GM21367 (cell line): ENCODE data around the gene TGFBI.

Experiments used
- ATAC-seq: cut with Tn5 transposase; IDR thresholded peaks from one replicate; pipeline ENCODE4 v1.9.1; 2021; ENCODE audit not compliant: unreplicated experiment

TGFBI gene

DNA sequence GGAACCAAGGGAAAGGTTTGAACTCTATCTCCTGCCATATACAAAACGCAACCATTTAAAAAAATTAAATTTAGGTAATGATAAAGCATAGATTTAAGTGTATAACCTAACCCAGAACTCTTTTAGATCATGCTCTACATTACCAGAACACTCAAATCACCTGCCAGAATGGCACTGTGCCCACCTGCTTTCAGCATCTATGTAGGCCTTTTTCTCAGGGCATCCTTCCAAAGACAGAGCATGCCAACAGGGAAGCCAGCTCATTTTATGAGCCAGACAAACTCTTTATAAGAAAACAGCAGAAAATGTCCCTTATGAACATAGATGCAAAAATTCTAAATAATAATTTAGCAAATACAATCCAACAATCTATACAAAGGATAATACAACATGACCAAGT, 55.9 kb downstream of the TGFBI start:
- ATAC-seq, result no peak

DNA sequence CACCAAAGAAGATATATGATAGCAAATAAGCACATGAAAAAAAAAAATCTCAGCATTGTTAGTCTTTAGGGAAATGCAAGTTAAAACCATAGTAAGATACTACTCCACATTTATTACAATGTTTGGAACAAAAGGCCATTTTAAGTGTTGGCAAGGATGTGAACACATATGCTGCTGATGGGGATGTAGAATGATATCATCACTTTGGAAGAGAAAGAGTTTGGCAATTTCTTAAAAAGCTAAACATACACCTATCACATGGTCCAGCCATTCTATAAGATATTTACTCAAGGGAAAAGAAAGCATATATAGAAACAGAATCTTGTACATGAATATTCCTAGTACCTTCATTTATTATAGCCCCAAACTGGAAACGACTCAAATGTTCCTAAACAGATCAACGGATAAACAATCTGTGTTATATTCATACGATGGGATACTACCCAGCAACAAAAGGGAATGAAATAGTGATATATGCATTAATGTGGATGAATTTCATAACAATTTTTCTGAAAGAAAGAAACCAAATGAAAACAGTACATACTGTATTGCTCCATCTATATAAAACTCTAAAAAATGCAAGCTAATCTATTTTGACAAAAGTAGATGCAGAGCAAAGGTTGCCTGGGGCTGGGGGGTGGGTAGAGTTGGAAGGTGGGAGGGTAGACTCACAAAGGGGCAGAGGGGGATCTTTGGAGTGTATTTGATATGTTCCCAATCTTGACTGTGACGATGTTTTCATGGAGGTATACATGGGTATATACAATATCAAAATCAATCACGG, 58.2 kb downstream of the TGFBI start:
- no peak for ATAC-seq

DNA sequence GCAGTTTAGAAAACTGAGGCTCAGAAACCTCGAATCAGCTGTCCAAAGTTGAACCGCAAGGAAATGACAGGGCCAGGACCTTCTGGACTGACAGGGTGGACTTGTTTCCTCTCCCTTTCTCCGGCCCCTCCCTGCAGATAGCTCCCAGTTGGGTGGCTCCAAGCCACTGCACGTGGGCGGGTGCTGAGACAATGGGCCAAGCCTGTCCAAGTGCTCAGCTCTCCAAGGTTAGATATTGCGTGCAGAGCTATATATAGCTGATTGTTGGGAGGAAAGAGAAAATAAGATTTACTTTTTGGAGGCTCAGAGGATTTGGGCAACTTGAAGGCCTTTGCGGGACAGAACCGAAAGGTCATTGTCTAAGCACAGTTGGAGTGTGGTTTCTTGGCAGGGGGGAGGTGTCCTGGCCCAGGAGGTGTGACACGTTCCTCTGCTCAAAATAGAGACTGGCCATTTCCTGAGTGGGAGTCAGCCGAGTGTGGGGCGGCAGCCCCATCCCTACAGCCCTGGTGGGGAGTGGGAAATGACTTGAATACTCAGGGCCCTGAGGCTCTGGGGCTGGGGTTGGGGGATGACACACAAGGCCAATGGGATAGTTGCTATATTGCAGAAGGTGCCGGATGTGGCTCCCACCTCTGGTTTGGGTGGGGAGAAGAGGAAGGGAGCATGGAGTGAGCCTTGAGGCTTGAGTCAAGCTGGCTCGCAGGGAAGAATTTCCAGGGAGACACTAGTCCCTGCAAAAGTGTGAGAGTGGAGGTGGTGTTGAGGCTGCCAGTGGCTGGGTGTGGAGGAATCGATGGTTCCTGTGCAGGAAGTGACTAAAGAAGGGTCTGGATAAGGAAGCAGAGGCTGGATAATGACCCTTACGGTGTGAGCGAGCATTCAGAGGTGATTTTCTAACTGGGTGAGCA, 59.4 kb downstream of the TGFBI start:
- no peak for ATAC-seq

DNA sequence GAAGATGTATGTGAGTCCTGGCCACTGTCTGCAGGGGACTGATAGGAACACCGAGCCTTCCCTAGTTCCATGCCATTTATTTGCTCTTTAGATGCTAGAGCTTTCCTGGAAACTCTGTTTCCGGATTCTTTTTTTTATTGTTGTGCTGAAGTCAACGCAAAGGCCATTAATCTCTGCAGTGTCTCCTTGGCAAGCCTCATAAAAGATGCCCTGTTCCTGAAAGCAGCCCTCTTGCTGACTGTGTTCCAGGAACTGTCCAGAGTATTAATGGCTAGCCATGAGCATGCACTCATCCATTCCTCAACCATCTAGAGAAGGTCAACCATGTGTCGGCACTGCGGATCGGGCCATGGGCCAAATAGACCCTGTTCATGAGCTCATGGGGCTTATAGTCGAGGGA, 61.0 kb downstream of the TGFBI start:
- no peak for ATAC-seq

DNA sequence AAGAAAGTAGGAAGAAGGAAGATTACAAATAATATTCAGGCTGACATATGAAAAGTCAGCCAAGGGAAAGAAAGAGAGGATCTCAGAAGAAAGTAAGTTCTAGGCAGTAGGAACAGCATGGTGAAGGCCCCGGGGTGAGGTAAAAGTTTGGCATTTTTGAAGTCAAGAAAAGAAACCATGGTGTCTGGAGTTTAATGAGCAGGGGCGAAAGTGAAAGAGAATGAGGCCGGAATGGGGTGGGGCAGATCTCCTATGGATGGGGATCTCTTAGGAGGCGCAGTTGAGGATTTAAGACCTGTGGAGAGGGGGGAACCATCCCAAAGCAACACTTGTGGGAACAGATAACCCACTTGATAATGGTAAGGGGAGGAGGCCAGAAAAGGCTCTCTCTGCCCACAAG, 61.5 kb downstream of the TGFBI start:
- ATAC-seq, result no peak

DNA sequence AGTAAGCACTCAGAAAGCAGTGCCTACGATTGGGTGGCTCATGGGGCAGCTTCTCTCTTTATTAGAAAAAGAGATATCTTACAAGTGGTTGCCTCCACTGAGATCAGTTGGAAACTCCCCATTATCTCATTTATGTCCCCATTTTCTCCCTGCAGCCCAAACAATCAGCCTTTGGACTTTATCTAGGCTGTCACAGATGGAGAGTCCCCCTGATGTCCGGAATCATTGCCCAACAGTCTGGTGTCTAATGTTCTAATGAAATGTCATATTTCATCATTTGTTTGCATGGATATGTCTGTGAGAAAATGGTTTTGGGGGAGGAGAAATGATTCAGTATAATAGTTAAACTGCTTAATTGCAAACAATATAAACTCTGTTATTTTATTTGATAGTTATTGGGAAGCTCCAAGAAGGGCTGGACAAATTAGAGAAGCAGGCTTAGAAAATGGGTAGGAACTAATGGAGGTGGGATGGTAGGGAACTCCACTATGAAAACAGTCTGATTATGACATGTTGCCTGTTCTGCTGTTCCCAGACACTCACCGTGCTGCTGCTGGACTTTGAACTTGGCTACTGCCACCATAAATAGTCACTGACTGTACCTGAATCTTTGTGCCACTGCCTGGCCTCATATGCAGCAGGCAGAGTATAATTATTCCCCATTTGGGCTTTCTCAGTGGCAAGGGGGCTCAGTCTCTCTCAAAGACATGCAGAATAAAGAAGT, 65.6 kb downstream of the TGFBI start:
- ATAC-seq, result no peak

DNA sequence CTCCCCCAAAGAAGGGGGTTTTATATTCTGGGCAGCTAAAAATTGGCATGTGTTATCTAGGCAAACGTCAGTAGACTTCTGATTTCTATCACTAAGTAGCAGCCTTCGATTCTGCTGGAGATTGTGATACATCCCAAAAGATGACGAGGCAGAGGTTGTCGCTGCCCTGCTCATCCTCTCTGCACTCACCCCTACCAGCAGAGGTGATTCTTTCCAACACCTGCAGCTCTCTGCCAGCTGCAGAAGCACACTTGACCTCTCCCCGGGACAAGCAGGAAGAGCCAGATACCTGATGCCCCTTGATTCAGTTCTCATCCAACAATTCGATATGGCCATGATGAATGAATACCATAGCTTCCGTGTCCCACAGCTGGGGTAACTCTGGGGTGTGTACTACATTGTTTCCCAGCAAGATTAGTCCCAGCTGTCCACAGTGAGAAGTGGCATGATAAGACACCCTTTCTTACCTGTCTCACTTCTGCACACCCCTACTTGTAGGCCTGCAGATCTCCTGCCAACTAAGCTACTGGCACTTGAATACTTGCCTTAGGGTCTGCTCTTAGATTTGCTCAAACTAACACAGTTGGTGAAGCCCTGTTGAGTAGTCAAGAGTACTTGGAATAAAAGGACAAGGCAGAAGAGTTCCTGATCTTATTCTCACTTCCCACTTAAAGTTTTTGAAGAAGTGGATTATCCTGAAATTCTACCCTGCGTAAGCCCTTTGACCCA, 66.3 kb downstream of the TGFBI start:
- no peak for ATAC-seq

DNA sequence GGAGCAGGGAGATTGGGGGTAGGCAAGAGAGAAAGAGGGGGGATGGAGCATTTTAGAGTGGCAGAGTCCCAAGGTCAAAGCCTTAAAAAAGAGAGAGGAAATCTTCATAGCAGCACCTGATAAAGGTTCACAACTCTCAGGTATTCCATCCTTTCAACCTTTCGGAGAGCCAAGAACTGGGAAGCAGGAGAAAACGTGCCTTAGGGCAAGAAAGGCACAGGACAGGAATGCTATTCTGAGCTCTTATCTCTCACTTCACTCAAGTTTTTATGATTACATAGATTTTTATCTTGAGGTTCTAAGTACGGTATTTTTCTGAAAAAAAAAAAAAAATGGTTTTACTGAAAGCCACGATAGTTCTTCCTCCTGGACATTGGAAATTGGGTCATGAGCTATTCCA, 69.4 kb downstream of the TGFBI start:
- ATAC-seq, result no peak

DNA sequence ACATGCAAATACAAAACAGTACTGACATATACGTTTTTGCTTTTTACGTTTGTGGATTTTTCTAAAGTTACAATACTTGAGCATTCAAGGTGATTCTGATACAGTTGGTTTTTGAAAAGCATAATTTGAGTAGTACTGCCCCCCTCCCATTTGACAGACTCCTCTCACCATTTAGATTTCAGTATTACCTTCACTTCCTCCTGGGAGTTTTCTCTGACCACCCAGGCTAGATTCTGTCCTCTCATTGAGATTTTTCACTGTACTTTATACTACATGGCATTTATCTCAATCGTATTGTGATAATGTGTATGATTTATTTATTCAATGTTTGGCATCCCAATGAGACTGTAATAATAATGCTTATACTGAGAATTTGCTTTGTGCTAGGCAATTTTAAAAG, 71.1 kb downstream of the TGFBI start:
- ATAC-seq, result no peak

DNA sequence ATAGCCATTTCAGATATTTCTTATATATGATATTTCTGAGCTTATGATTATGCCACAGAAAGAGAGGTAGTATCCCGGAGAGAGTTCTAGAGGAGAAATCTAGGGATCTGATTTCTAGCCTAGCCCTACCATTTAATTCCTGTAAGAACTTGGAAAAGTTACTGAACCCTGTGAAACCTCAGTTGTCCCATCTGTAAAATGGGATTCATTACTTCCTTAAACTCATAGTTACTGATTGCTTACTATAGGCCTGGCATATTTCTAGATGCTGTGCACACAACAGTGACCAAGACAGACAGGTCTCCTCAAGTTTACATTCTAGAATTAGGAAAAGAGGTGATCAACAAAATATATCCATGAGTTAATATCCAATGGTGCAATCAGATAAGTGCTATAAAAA, 73.1 kb downstream of the TGFBI start:
- no peak for ATAC-seq

DNA sequence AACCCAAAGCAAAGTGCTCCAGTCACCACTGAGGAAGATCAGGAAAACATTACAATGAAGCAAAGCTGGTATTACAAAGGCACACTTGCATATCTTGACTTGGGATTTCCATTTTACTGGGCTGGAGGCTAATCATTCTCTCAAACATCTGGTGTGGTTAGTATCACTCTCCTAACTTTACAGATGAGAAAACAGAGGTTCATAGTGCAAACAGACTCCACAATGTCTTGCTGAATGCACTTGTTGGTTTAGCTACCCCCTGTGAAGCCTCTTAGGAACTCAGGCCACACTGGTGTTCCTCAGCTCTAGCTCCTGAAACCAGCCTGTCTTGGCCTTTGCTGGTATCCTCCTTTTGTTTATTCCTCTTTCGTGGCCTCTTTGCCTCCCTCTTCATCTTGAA, 74.3 kb downstream of the TGFBI start:
- peak; percentile 43 for ATAC-seq

DNA sequence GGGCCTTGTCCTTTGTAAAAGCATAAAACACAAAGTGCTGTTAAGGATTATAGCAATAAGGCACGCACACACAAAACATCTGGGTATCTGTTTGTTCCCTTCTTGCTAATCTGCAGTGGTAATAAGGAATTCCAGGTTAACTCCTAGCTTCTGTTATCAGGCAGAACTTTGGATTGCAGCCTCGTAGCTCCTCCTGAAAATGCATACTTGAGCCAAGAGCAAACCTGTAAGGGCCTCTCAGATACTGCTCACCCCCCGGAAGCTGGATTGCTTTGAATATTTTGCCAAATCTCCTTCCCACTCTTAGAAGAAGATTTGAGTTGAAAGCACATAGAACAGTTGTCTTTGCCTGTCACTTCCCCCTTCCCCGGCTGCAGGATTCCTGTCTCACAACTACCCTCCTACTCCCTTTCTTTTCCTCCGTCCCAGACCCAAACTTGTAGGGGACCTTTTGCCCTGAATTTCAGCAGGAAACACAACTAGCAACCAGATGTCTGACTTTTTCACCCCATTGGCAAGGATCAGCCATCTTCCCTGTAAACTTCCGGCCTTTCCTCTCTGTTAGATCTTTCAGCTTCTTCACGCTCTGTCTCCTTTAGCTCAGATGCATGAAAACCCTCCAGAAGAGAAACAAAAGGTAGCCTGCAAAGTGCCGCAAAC, 75.6 kb downstream of the TGFBI start:
- ATAC-seq, result no peak

DNA sequence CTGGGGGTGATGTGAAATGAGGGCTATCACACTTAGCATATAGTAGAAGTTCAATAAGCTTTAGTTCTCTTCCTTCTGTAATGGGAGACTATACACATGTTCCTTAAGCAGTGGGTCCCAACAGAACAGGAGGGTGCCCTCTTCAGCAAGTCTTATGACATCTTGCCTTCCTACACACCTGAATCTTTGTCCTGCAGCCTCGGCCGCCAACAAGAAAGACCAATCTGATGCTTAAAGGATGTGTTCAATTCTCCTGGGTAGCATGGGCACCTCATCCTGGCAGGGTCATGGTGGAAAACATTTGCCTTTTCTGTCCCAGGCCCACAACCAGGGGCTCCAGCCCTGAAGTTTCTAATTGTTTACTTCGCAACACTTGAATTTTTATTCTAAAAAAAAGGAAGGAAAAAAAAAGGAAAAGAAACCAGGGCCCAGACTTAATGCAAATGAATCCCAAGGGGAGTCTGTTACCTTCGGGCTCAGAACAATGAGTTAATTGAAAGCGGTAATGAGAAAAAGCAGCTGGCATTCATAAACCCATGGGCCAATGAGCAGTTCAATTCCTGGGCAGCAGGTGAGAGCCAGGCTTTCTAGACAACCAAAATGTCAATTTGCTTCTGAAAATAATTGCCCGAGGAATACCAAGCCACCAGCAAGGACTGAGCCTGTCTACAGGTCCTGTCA, 77.7 kb downstream of the TGFBI start:
- no peak for ATAC-seq

DNA sequence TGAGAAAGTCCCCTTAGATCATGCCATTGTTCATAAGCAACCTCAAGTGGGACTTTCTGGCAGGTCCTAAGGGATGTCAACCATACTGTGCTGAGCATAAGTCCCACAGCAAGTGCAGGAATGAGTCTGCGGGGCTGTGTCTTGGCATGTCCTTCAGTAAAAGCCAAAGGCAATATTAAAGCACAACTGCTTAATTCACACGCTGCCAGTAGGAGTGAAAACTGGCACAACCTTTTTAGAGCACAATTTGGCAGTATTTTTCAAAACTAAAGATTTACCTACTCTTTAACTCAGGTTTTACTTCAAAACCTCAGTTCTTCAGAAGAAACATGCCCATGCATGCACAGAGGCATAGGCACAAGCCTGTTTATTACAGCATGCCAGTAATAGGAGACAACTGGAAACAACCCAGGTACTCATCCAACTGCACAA, 79.4 kb downstream of the TGFBI start:
- ATAC-seq, result no peak

DNA sequence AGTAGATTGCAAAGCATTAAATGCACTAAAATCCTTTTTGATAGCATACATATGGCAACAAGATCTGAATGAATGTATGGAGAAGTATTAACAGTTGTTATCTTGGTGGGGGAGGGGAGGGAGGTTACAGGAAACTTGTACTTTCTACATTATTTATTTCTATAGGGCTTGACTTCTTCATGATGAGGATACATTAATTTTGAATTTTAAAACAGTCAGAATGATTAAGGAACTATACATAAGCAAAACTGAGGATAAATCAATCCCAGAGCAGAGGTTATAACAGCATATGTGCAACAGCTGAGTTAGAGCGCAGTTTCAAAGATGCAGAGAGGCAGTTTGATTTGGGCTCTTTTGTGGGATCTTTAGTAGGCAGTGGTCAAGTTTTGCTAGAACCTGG, 80.0 kb downstream of the TGFBI start:
- ATAC-seq, result no peak

DNA sequence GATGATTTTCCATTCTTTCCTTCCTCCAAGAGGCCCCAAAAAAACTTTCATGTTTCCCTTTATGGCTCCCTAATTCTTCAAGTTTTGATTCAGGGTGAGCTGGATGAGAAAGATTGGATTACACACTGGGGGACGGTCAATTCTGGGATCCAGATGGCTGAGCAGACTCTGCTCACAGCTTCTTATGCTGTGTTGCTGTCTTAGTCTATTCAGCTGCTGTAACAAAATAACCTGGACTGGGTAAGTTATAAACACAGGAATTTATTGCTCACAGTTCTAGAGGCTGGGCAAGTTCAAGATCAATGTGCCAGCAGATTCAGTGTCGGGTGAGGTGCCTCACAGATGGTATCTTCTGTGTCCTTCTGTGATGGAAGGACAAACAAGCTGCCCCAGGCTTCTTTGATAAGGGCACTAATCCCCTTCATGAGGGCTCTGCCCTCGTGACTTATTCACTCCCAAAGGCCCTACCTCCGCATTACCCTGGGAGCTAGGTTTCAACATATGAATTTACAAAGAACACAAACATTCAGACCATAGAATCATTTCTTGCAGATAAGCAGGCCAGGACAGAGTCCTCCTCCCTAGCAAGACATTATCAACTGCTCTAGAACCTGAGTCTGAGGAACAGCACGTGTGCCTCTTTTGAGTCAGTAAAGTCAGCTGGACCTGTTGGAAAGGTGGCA, 80.8 kb downstream of the TGFBI start:
- no peak for ATAC-seq
